ENCODE measurements around the gene TMPRSS13.

Gene TMPRSS13

GRCh38 chr11:117910941-117911655 lies 18.1 kb downstream of the TMPRSS13 start:
- DNase-seq, result no peak

- DNase-seq, result no peak
Measured at GRCh38 chr11:117910525-117910924, 18.7 kb downstream of the TMPRSS13 start.

GRCh38 chr11:117909611-117910382 lies 19.4 kb downstream of the TMPRSS13 start:
- DNase-seq, result no peak

GRCh38 chr11:117908959-117909610 lies 20.1 kb downstream of the TMPRSS13 start:
- DNase-seq, result no peak

GRCh38 chr11:117908109-117908895 lies 20.9 kb downstream of the TMPRSS13 start:
- DNase-seq, result no peak

GRCh38 chr11:117907276-117908108 lies 21.7 kb downstream of the TMPRSS13 start:
- peak; percentile 93 for DNase-seq

GRCh38 chr11:117906710-117907109 lies 22.5 kb downstream of the TMPRSS13 start:
- DNase-seq, result no peak

- no peak for DNase-seq
Measured at GRCh38 chr11:117906126-117906525, 23.1 kb downstream of the TMPRSS13 start.

GRCh38 chr11:117905524-117905923 lies 23.7 kb downstream of the TMPRSS13 start:
- DNase-seq, result no peak

- DNase-seq, result no peak
Measured at GRCh38 chr11:117903505-117904382, 25.5 kb downstream of the TMPRSS13 start.

- DNase-seq, result no peak
Measured at GRCh38 chr11:117902001-117902845, 27.0 kb downstream of the TMPRSS13 start.

GRCh38 chr11:117901601-117902000 lies 27.6 kb downstream of the TMPRSS13 start:
- DNase-seq, result no peak

GRCh38 chr11:117900720-117901440 lies 28.3 kb downstream of the TMPRSS13 start:
- no peak for DNase-seq

- DNase-seq, result no peak
Measured at GRCh38 chr11:117900121-117900648, 29.0 kb downstream of the TMPRSS13 start.

- DNase-seq, result no peak
Measured at GRCh38 chr11:117898059-117898458, 31.1 kb downstream of the TMPRSS13 start.

- DNase-seq, result no peak
Measured at GRCh38 chr11:117892651-117893050, 36.6 kb downstream of the TMPRSS13 start.

- DNase-seq, result no peak
Measured at GRCh38 chr11:117891362-117891761, 37.8 kb downstream of the TMPRSS13 start.

- no peak for DNase-seq
Measured at GRCh38 chr11:117888139-117888566, 41.0 kb downstream of the TMPRSS13 start.

Data from NCI-H748 treated with DMSO at 0.1 percent for 48 hours (cell line).